T-helper 2 cell treated with Interferon-gamma antibody and Interleukin-4, amounts not matched to agents 100 ng/mL and 5 ng/mL, for 36 hours (primary cell): ENCODE results near the gene TXLNA. TPM values are rescaled to one million over a fixed set of nuclear protein-coding genes. Genes with fewer than 3 reads are reported as not detected.

Experiments used
- intact Hi-C: fragments of 100-400 bp; cut with micrococcal nuclease; formaldehyde crosslinking; loops from one replicate; pipeline ENCODE4 v1.15.1; 2023
- total RNA-seq: library from RNA; stranded (reverse); gene quantifications from 2 replicates; pipeline ENCODE4 v1.2.3, GENCODE V29; 2022

Gene TXLNA
- total RNA-seq, 1 donor from 2014 or later, result 79.4 TPM

DNA sequence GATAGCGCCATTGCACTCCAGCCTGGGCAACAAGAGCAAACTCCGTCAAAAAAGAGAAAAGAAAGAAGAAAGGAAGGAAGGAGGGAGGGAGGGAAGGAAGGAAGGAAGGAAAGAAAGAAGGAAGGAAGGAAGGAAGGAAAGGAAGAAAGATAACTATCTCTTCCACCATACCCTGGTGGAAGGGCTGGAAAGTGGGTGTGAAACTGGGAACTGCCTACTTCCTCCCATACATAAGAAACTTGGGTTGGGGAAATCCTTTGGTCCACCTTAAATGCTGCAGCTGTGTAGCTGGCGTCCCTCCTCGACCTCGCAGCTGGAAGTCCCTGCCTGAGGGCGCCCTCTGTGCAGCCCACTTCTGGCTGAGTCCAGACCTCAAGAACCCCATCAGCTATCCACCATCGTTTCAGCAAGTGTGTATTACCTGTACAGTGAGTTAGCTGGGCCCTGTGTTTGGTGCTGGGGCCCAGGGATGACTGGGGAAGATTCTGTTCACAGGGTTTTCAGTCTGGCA lies 62.9 kb downstream of the TXLNA start:
- intact Hi-C loops, result no loop called here

DNA sequence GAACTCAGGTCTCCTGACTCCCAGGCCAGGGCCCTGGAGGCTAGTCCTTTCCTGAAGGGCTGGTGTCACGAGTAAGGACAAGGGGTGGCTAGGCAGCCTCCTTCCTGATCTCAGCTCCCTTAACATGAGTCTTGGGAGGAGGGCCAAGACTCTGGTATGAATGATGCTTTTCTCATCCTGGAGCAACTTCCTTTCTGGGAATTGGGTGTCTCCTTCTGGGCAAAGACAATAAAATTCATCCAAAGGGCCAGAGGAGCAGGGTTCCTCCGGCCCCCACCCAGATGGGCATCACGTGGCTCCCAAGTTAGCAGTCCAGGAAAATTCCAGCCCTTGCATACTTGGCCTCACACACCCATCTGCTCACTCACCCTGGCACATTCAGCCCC lies 67.4 kb downstream of the TXLNA start, which contains the start of gene FAM167B:
TSS of gene FAM167B (plus strand) at position 335 of the 386 bp plus-strand sequence. CDS start 200 bp downstream, outside the sequence.
- intact Hi-C loops, result no loop called here

DNA sequence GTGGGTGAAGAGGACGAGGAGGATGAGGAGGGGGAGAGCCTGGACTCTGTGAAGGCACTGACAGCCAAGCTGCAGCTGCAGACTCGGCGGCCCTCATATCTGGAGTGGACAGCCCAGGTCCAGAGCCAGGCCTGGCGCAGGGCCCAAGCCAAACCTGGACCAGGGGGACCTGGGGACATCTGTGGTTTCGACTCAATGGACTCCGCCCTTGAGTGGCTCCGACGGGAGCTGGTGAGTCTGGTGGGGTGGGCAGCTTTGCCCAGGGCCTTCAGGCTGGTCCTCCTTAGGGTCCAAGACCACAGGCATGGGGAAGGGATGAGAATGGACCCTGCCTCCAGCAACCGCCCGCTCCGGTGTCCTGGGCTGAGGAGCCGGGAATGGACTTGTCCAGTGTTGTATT lies 68.0 kb downstream of the TXLNA start:
- intact Hi-C loops, result no loop called here

Other genes starting within 250 kb of the TXLNA start
- gene PTP4A2, start 241.3 kb upstream of the TXLNA start, total RNA-seq, result 540 and 560 TPM in 2 replicates
- gene KHDRBS1, start 165.8 kb upstream of the TXLNA start, total RNA-seq, result 160 and 162 TPM in 2 replicates
- 32.7 and 34.8 TPM in 2 replicates for gene TMEM39B, start 106.7 kb upstream of the TXLNA start, total RNA-seq
- 64.9 and 67.0 TPM in 2 replicates for gene KPNA6, start 71.6 kb upstream of the TXLNA start, total RNA-seq
- 34.3 and 35.5 TPM in 2 replicates for gene CCDC28B, start 20.9 kb downstream of the TXLNA start, total RNA-seq
- gene IQCC, start 26.0 kb downstream of the TXLNA start, total RNA-seq, result 4.3 and 5.3 TPM in 2 replicates
- not detected in 2 replicates for gene DCDC2B, start 29.4 kb downstream of the TXLNA start, total RNA-seq
- 13.7 and 17.5 TPM in 2 replicates for gene TMEM234, start 42.7 kb downstream of the TXLNA start, total RNA-seq
- 203 and 215 TPM in 2 replicates for gene EIF3I, start 42.7 kb downstream of the TXLNA start, total RNA-seq
- gene FAM167B, start 67.5 kb downstream of the TXLNA start, total RNA-seq, result 0.34 and 0.52 TPM in 2 replicates
- gene LCK, start 71.6 kb downstream of the TXLNA start, total RNA-seq, result 413 and 422 TPM in 2 replicates
- 202 and 216 TPM in 2 replicates for gene HDAC1, start 112.4 kb downstream of the TXLNA start, total RNA-seq
- gene MARCKSL1, start 156.6 kb downstream of the TXLNA start, total RNA-seq, result 24.6 and 28.4 TPM in 2 replicates
- gene FAM229A, start 182.8 kb downstream of the TXLNA start, total RNA-seq, result 7.3 and 7.9 TPM in 2 replicates
- gene TSSK3, start 182.9 kb downstream of the TXLNA start, total RNA-seq, result 0.64 and 1.7 TPM in 2 replicates
- 48.3 and 49.9 TPM in 2 replicates for gene BSDC1, start 214.8 kb downstream of the TXLNA start, total RNA-seq